ENCODE data around the gene NAV3.

The NAV3 gene

DNA sequence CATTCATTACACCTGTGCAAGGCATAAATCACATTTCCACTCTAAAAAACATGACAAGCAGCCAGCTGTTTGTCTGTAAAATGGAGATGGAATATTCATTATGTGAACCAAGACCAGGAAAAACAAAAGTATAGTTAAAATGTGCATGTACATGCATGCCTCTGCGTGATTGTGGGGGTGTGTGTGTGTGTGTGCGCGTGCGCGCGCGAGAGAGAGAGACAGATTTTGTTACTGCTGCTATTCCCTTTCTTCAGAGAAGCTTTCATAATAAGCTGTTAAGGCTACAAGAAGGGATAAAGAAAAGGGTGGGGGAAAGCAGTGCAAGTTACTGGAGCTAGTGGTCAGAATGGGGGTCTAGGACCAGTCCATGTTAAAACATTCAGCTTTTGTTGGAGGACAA, 430.3 kb downstream of the NAV3 start:
- DNase-seq (ENCODE audit: low read depth in 3 of 3) = no peak

DNA sequence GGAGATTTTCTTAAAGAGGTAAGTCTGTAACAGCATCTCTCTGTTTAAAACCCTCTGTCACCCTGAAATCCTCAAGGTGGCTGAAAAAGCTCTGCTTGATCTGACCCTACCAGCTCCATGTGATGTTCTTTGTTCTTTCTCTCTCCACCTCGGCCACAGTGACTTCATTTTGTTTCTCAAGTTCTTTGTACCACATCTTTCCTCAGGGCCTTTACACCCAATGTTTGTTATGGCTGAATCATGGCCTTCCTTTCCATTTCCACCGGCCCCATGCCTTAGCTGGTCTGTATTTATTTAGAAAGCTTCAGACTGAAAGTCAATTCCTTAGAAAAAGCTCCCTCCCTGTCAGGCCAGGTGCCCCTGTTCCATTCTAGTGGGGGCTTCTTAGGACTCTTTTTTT, 431.2 kb downstream of the NAV3 start:
- DNase-seq (ENCODE audit: low read depth in 3 of 3) = no peak
